A549 (cell line): ENCODE measurements around the gene RPS16. TPM values are rescaled to one million over a fixed set of nuclear protein-coding genes. Genes with fewer than 3 reads are reported as not detected.

Source experiments
- CBX8 ChIP-seq: fragments of 200-600 bp; sonication (generic); IDR thresholded peaks from 2 replicates; pipeline ENCODE4 v1.6.1; 2016
- CEBPB ChIP-seq, 2 experiments: fragments of >200 bp in 1 of 2; sonication (Bioruptor Twin) in 1 of 2; formaldehyde crosslinking in 1 of 2; IDR thresholded peaks; 2 replicates each; pipeline ENCODE4 v1.6.1; 2012 to 2016
- CHD2 ChIP-seq: fragments of 150-350 bp; IDR thresholded peaks from 2 replicates; pipeline ENCODE4 v1.6.1; 2014; ENCODE audit warnings: low read length; ENCODE audit not compliant: partially characterized antibody
- CTCF ChIP-seq: fragments of >200 bp; sonication (Bioruptor Twin); formaldehyde crosslinking; IDR thresholded peaks from 3 replicates; pipeline ENCODE4 v1.5.1; 2016
- E2F6 ChIP-seq: IDR thresholded peaks from 2 replicates; pipeline ENCODE4 v1.6.1; 2012; ENCODE audit warnings: low read depth, borderline replicate concordance
- EHF ChIP-seq: fragments of 250-450 bp; sonication (Bioruptor Pico); IDR thresholded peaks from 2 replicates; pipeline ENCODE4 v1.5.0; 2020; ENCODE audit warnings: mild to moderate bottlenecking
- EP300 ChIP-seq, 2 experiments: fragments of >200 bp; sonication (Bioruptor Twin); formaldehyde crosslinking; IDR thresholded peaks; 2 replicates in 1 of 2; 3 replicates in 1 of 2; pipeline ENCODE4 v1.6.1; 2016 to 2017
- ESRRA ChIP-seq: fragments of 150-350 bp; IDR thresholded peaks from 2 replicates; pipeline ENCODE4 v1.6.1; 2014; ENCODE audit warnings: mild to moderate bottlenecking, low read length, borderline replicate concordance
- FOSL2 ChIP-seq, 2 experiments: fragments of 450-650 bp in 1 of 2; fragments of >200 bp in 1 of 2; sonication (Bioruptor Twin) in 1 of 2; formaldehyde crosslinking; IDR thresholded peaks; 2 replicates each; pipeline versions ENCODE4 v1.5.0 to v1.6.1; 2016 to 2020; ENCODE audit warnings: mild to moderate bottlenecking in 1 of 2, moderate library complexity in 1 of 2
- GATA3 ChIP-seq: IDR thresholded peaks from 2 replicates; pipeline ENCODE4 v1.6.1; 2012; ENCODE audit warnings: borderline replicate concordance
- HDAC2 ChIP-seq: fragments of 200-600 bp; sonication (generic); IDR thresholded peaks from 2 replicates; pipeline ENCODE4 v1.6.1; 2016
- HES2 ChIP-seq: fragments of >200 bp; sonication (Bioruptor Twin); formaldehyde crosslinking; IDR thresholded peaks from 2 replicates; pipeline ENCODE4 v1.6.1; 2016
- HEYL ChIP-seq: fragments of 250-450 bp; sonication (Bioruptor Pico); IDR thresholded peaks from 2 replicates; pipeline ENCODE4 v1.8.0; 2021; ENCODE audit warnings: mild to moderate bottlenecking, moderate library complexity
- HOXB5 ChIP-seq: fragments of 250-450 bp; sonication (Bioruptor Pico); IDR thresholded peaks from 2 replicates; pipeline ENCODE4 v1.5.0; 2020; ENCODE audit warnings: mild to moderate bottlenecking, moderate library complexity
- JUN ChIP-seq, 2 experiments: fragments of >200 bp; sonication (Bioruptor Twin); formaldehyde crosslinking; IDR thresholded peaks; 2 replicates in 1 of 2; 3 replicates in 1 of 2; pipeline ENCODE4 v1.6.1; 2016 to 2017
- KDM1A ChIP-seq: fragments of 200-600 bp; sonication (generic); IDR thresholded peaks from 2 replicates; pipeline ENCODE4 v1.6.1; 2016; ENCODE audit warnings: low read depth, mild to moderate bottlenecking
- KDM5A ChIP-seq: fragments of 200-600 bp; sonication (generic); IDR thresholded peaks from 2 replicates; pipeline ENCODE4 v1.6.1; 2016; ENCODE audit warnings: antibody characterized with exemption, mild to moderate bottlenecking
- MAFK ChIP-seq: fragments of 450-650 bp; IDR thresholded peaks from 2 replicates; pipeline ENCODE4 v1.6.1; 2014; ENCODE audit not compliant: partially characterized antibody
- MYC ChIP-seq: IDR thresholded peaks from 2 replicates; pipeline ENCODE4 v1.6.1; 2012; ENCODE audit warnings: mild to moderate bottlenecking, inconsistent platforms, low read length, improper control_type of control experiment, borderline replicate concordance
- NPAS2 ChIP-seq: fragments of 250-450 bp; sonication (Bioruptor Pico); IDR thresholded peaks from 2 replicates; pipeline ENCODE4 v1.8.0; 2022; ENCODE audit warnings: mild to moderate bottlenecking, moderate library complexity, borderline replicate concordance
- NR3C1 ChIP-seq: fragments of >200 bp; sonication (Bioruptor Twin); formaldehyde crosslinking; IDR thresholded peaks from 3 replicates; pipeline ENCODE4 v1.6.1; 2017
- POLR2A ChIP-seq: IDR thresholded peaks from 2 replicates; pipeline ENCODE4 v1.6.1; 2012; ENCODE audit warnings: mild to moderate bottlenecking, low read length
- RAD21 ChIP-seq, 2 experiments: fragments of >200 bp in 1 of 2; sonication (Bioruptor Twin) in 1 of 2; formaldehyde crosslinking in 1 of 2; IDR thresholded peaks in 1 of 2; conservative IDR thresholded peaks in 1 of 2; 2 replicates in 1 of 2; 3 replicates in 1 of 2; pipeline ENCODE4 v1.6.1; 2012 to 2018; ENCODE audit warnings: inconsistent platforms in 1 of 2
- RFX5 ChIP-seq: fragments of 450-650 bp; IDR thresholded peaks from 2 replicates; pipeline ENCODE4 v1.7.1; 2014; ENCODE audit warnings: antibody characterized with exemption, mild to moderate bottlenecking, moderate library complexity
- SREBF2 ChIP-seq: fragments of 450-650 bp; IDR thresholded peaks from 2 replicates; pipeline ENCODE4 v1.6.1; 2014; ENCODE audit warnings: mild to moderate bottlenecking, moderate library complexity
- TP53 ChIP-seq: fragments of 250-450 bp; sonication (Bioruptor Pico); IDR thresholded peaks from 2 replicates; pipeline ENCODE4 v1.5.0; 2021; ENCODE audit warnings: mild to moderate bottlenecking, moderate library complexity
- ZFP36 ChIP-seq: fragments of 450-650 bp; IDR thresholded peaks from 2 replicates; pipeline ENCODE4 v1.6.1; 2014; ENCODE audit warnings: borderline replicate concordance; ENCODE audit not compliant: partially characterized antibody
- ZSCAN20 ChIP-seq: fragments of 250-450 bp; sonication (Bioruptor Pico); IDR thresholded peaks from 2 replicates; pipeline ENCODE4 v1.8.0; 2022; ENCODE audit warnings: mild to moderate bottlenecking, moderate library complexity
- polyA plus RNA-seq, 4 experiments: library from polyadenylated mRNA; depleted of rRNA in 3 of 4; stranded (reverse); fragments of >200 nt; fragmentation: RNase III in 1 of 4; extraction: RNeasy Plus Mini Kit Qiagen cat#74134 plus additional on column Dnase treatment in 1 of 4; gene quantifications; 2 replicates in 3 of 4; 3 replicates in 1 of 4; pipeline ENCODE4 v1.2.3, GENCODE V29; 2011 to 2017
- TF ChIP-seq, protein P1 (sequence below): fragments of 150-350 bp; IDR thresholded peaks from 2 replicates; pipeline ENCODE4 v1.6.1; 2014; ENCODE audit warnings: low read depth, mild to moderate bottlenecking, low read length

RPS16 gene
- polyA plus RNA-seq, 2 of the 4 experiments (the other 2 are of a cell fraction), result 4,348 to 4,855 TPM

DNA sequence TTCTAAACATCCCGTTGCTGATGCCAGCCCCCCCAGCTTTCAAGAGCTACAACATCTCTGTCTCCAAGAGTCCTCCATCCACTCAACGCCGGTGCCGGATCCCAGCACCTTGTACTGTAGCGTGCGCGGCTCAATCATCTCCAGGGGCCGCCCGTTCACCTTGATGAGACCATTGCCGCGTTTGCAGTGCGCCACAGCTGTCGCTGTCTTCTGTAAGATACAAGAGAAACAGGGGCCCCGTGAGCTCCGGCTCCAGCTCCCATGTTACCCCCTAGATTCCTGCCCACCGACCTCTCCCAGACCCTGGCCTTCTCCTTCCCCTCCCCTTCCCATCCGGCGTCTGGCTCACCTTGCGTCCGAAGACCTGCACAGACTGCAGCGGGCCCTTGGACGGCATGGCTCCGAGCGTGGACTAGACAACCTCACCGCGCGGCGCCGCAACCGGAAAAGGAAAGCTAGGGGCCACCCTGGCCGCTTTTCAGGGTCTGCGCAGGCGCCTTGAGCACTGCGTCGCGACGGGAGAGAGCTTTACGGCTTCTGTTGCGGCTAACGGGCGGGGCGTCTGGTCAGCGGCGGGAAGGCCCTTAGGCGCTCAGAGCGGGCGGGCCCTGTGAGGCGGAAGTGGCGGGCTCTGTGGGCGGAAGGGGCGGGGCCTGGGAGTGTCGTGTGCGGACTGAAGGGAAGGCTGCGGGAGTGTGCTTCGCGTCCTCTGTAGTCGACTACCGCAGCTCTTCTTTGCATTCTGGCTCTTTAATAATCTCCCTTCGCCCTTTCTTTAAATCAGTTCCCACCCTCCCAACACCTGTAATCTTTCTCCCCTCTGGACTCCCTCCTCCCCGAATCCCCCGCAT, at the start of gene RPS16 (continued):
- no peak for TF ChIP-seq ZSCAN20 (CRISPR knock-in tag)
- TF ChIP-seq HDAC2, result no peak
- no peak for TF ChIP-seq KDM1A
- no peak for TF ChIP-seq CBX8
- peak; percentile 80 for TF ChIP-seq GATA3
- TF ChIP-seq CEBPB (IDR thresholded peaks at IDR 0.05), result no peak; a peak in 1 of 4 replicates
- no peak for TF ChIP-seq EP300 (IDR thresholded peaks at IDR 0.05)
- TF ChIP-seq CHD2, result peak; percentile 62
- TF ChIP-seq, protein P1, sequence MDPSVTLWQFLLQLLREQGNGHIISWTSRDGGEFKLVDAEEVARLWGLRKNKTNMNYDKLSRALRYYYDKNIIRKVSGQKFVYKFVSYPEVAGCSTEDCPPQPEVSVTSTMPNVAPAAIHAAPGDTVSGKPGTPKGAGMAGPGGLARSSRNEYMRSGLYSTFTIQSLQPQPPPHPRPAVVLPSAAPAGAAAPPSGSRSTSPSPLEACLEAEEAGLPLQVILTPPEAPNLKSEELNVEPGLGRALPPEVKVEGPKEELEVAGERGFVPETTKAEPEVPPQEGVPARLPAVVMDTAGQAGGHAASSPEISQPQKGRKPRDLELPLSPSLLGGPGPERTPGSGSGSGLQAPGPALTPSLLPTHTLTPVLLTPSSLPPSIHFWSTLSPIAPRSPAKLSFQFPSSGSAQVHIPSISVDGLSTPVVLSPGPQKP, result no peak
- TF ChIP-seq JUN (IDR thresholded peaks at IDR 0.05), result peak; percentile 99 to 100
- no peak for TF ChIP-seq NR3C1
- peak; percentile 82; the same call in 1 of the 2 replicates for TF ChIP-seq TP53 (CRISPR knock-in tag)
- no peak for TF ChIP-seq MAFK
- no peak for TF ChIP-seq KDM5A
- TF ChIP-seq RFX5, result no peak; the same call in 1 of the 2 replicates
- peak; percentile 79; the same call in 1 of the 2 replicates for TF ChIP-seq HOXB5 (CRISPR knock-in tag)
- TF ChIP-seq NPAS2, result no peak
- peak; percentile 84 for TF ChIP-seq ESRRA
- TF ChIP-seq EHF (CRISPR knock-in tag), result peak; percentile 89
- no peak for TF ChIP-seq FOSL2 (IDR thresholded peaks at IDR 0.05)
- TF ChIP-seq FOSL2 (CRISPR knock-in tag; IDR thresholded peaks at IDR 0.05), result peak; percentile 41
- TF ChIP-seq POLR2A, result peak; percentile 92
- no peak for TF ChIP-seq SREBF2
- peak; percentile 89 for TF ChIP-seq E2F6
- no peak for TF ChIP-seq CTCF
- TF ChIP-seq HEYL (CRISPR knock-in tag), result no peak
- TF ChIP-seq MYC, result peak; percentile 98
- no peak for TF ChIP-seq RAD21 (conservative IDR thresholded peaks at IDR 0.05 in 1 of 2, IDR thresholded peaks at IDR 0.05 in 1 of 2)
- TF ChIP-seq ZFP36, result no peak
- TF ChIP-seq HES2, result no peak
